ENCODE measurements around the gene PROC. TPM values are rescaled to one million over a fixed set of nuclear protein-coding genes. Genes with fewer than 3 reads are reported as not detected.

PROC gene
- total and polyA plus RNA-seq, 5 experiments from 2014 or later: not detected

GRCh38 chr2:127463155-127463991, 45.1 kb downstream of the PROC start:
- no peak for DNase-seq
- Mint-ChIP-seq H3K36me3 (peaks cover 5 to 29% (median 23%) of the 10 kb centered on the region in 3 donors), H3K27ac (no peak overlapping the region), H3K27me3 (no peaks in the 10 kb centered on the region), H3K4me1 (peaks cover 5 to 7% (median 7%) of the 10 kb centered on the region in 4 donors), H3K4me3 (no peak overlapping the region), H3K9me3 (no peaks in the 10 kb centered on the region)
- ATAC-seq: no peak
- POLR2A ChIA-PET: no interaction called here

DNA sequence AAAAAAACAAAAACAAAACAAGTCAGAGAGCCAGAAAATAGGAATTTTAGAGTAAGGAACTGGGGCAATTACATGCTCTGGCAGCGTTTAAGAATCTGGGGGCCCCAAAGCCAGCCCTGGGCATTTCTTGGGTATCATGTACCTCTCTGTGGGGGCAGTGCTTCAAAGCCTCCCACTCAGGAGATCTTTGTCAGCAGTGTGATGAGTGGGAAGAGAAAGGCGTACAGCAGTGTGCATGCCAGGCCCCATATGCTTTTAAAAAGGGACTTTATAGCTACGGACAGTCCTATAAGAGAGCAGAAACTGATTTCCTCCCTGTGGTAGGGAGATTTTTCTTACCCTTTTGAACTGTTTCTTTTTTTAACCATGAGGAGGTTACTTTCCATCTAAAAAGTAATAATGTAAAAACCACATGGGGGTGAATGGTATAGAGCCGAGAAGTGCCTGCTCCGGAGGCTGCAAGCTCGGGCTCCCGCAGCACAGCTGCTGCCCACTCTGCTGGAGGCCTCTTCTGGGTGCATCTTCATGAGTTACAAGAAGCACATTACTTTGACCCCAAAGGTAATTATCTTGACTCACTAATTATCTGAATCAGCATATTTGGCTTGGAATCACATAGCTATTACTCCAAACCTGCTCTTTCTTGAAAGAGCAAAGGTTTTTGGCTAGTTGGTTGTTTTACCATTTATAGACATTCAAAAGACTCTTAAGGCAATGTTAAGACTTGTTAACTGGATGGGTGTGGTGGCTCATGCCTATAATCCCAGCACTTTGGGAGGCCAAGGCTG, 46.4 kb downstream of the PROC start:
- Mint-ChIP-seq H3K36me3 (peaks cover 5 to 34% (median 28%) of the 10 kb centered on the region in 3 donors), H3K27ac (peak overlapping the region in 1 of 10 donors; percentile 28), H3K9me3 (no peaks in the 10 kb centered on the region), H3K27me3 (no peaks in the 10 kb centered on the region), H3K4me1 (peaks cover 5 to 9% (median 7%) of the 10 kb centered on the region in 4 donors), H3K4me3 (no peak overlapping the region)
- DNase-seq (no peak), ATAC-seq (no peak)
- POLR2A ChIA-PET: no interaction called here

- H3K36me3 Mint-ChIP-seq: peaks cover 5 to 37% (median 29%) of the 10 kb centered on the region in 3 donors
- no peaks in the 10 kb centered on the region for H3K27me3 Mint-ChIP-seq
- no peak overlapping the region for H3K27ac Mint-ChIP-seq
- DNase-seq (no peak), ATAC-seq (no peak)
- POLR2A ChIA-PET: no interaction called here
- H3K4me3 Mint-ChIP-seq: no peak overlapping the region
- no peaks in the 10 kb centered on the region for H3K9me3 Mint-ChIP-seq
- H3K4me1 Mint-ChIP-seq: peaks cover 5 to 9% (median 7%) of the 10 kb centered on the region in 4 donors
These were observed 47.0 kb downstream of the PROC start for GRCh38 chr2:127465258-127465657.

DNA sequence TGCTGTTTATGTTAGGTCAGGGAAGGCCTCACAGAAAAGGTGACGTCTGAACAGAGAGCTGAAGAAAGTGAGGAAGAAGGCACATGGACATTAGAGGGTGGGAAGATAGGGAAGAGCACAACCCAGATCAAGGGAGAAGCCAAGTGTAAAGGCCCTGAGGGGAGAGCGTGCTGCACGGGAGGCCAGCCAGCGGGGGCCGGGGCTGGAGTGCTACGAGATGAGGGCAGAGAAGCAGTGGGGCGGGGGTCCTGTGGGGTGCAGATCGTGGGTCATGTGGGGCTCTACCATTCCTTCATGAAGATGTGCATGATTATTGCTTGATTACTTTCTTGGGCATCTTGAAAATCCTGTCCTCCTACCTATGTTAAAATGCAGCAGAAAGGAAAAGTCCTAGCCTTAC, 50.8 kb downstream of the PROC start:
- Mint-ChIP-seq H3K27me3 (no peaks in the 10 kb centered on the region), H3K36me3 (peaks cover 5 to 32% (median 21%) of the 10 kb centered on the region in 3 donors), H3K27ac (no peak overlapping the region), H3K9me3 (no peaks in the 10 kb centered on the region), H3K4me1 (peaks cover 5 to 9% (median 7%) of the 10 kb centered on the region in 4 donors), H3K4me3 (no peak overlapping the region)
- no peak for ATAC-seq
- no peak for DNase-seq
- POLR2A ChIA-PET: no interaction called here

GRCh38 chr2:127469974-127470373, 51.7 kb downstream of the PROC start:
- no peak overlapping the region for H3K27ac Mint-ChIP-seq
- ATAC-seq (no peak), DNase-seq (no peak)
- H3K4me1 Mint-ChIP-seq: peaks cover 5 to 7% (median 6%) of the 10 kb centered on the region in 4 donors
- peaks cover 5 to 33% (median 21%) of the 10 kb centered on the region in 3 donors for H3K36me3 Mint-ChIP-seq
- H3K4me3 Mint-ChIP-seq: no peak overlapping the region
- no peaks in the 10 kb centered on the region for H3K27me3 Mint-ChIP-seq
- H3K9me3 Mint-ChIP-seq: peaks cover 0 to 1% (median 0%) of the 10 kb centered on the region in 9 donors
- POLR2A ChIA-PET: no interaction called here

- POLR2A ChIA-PET: no interaction called here
- Mint-ChIP-seq H3K4me3 (no peak overlapping the region), H3K27me3 (no peaks in the 10 kb centered on the region), H3K36me3 (peaks cover 12 to 36% (median 31%) of the 10 kb centered on the region in 3 donors), H3K27ac (peak overlapping the region in 1 of 10 donors; percentile 34), H3K4me1 (peaks cover 0 to 8% (median under 1%) of the 10 kb centered on the region in 4 donors), H3K9me3 (peaks cover 0 to 14% (median 4%) of the 10 kb centered on the region in 9 donors)
- ATAC-seq: no peak
- DNase-seq: no peak
These were observed 53.2 kb downstream of the PROC start for GRCh38 chr2:127471286-127471988.

DNA sequence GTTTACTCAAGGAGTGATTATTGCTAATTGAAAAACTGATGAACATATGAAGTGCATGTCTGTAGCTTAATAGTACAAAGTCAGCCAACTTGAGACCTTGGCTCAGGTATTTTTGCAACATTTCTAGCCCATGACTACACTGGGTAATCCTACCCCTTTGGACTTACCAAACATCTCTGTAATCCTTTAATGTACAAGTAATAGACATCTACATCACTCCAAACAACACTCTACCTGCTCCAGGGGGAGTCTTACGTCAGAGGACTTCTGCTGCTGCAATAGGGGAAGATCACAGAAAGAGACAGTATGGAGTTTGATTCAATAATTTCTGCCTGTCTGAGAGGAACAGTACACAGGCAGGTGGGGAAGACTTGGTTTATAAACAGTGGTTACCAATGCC, 54.0 kb downstream of the PROC start:
- Mint-ChIP-seq H3K36me3 (peaks cover 12 to 31% (median 26%) of the 10 kb centered on the region in 3 donors), H3K27ac (no peak overlapping the region), H3K4me1 (peaks cover 0 to 7% (median under 1%) of the 10 kb centered on the region in 4 donors), H3K27me3 (no peaks in the 10 kb centered on the region), H3K4me3 (no peak overlapping the region), H3K9me3 (peaks cover 0 to 14% (median 4%) of the 10 kb centered on the region in 9 donors)
- DNase-seq (no peak), ATAC-seq (no peak)
- POLR2A ChIA-PET: no interaction called here

GRCh38 chr2:127475788-127476187, 57.6 kb downstream of the PROC start:
- H3K27ac Mint-ChIP-seq: peak overlapping the region in 1 of 10 donors; percentile 23
- H3K4me1 Mint-ChIP-seq: peaks cover 0 to 4% (median 0%) of the 10 kb centered on the region in 4 donors
- peaks cover 0 to 14% (median 4%) of the 10 kb centered on the region in 9 donors for H3K9me3 Mint-ChIP-seq
- ATAC-seq (no peak), DNase-seq (no peak)
- H3K36me3 Mint-ChIP-seq: peaks cover 7 to 18% (median 13%) of the 10 kb centered on the region in 3 donors
- POLR2A ChIA-PET: no interaction called here
- H3K27me3 Mint-ChIP-seq: no peaks in the 10 kb centered on the region
- no peak overlapping the region for H3K4me3 Mint-ChIP-seq

Small RNA genes lying within 50 kb of the gene (microRNA-seq; reads per million reads assigned to microRNA genes)
- not detected for gene MIR4783 (ENCODE audit: borderline microRNAs expressed)

Other genes starting within 250 kb of the PROC start
- gene CYP27C1, start 198.1 kb upstream of the PROC start, total RNA-seq: not detected
- gene CYP27C1, start 198.1 kb upstream of the PROC start, polyA plus RNA-seq: not detected
- gene ERCC3, start 124.3 kb upstream of the PROC start, total RNA-seq: 10 to 100 TPM; 63.0 to 65.8 TPM
- gene ERCC3, start 124.3 kb upstream of the PROC start, polyA plus RNA-seq: 10 to 100 TPM; 17.0 to 27.2 (median 20.3) TPM
- gene MAP3K2, start 30.5 kb upstream of the PROC start, total RNA-seq: 10 to 100 TPM; 75.0 to 80.6 TPM
- gene MAP3K2, start 30.5 kb upstream of the PROC start, polyA plus RNA-seq: 10 to 100 TPM; 36.0 to 51.9 (median 40.8) TPM
- gene IWS1, start 108.1 kb downstream of the PROC start, total RNA-seq: 10 to 100 TPM; 47.2 to 50.7 TPM
- 10 to 100 TPM; 12.4 to 30.1 (median 19.3) TPM for gene IWS1, start 108.1 kb downstream of the PROC start, polyA plus RNA-seq
- gene MYO7B, start 117.3 kb downstream of the PROC start, total RNA-seq: under 1 TPM; 0.26 to 0.58 TPM
- gene MYO7B, start 117.3 kb downstream of the PROC start, polyA plus RNA-seq: under 1 TPM in 2 of 3 donors, not detected in 1; 0.21 to 0.42 TPM
- not detected for gene GPR17, start 227.7 kb downstream of the PROC start, total RNA-seq
- gene GPR17, start 227.7 kb downstream of the PROC start, polyA plus RNA-seq: not detected